Spleen (tissue), 11 donors: ENCODE data around the gene LRP1B. TPM values are rescaled to one million over a fixed set of nuclear protein-coding genes. Genes with fewer than 3 reads are reported as not detected.

Experiments
- DNase-seq: peaks from one replicate; pipeline ENCODE4 v3.0.0-alpha.2; 2020
- H3K27ac ChIP-seq, 8 donors: fragments of 200-600 bp; sonication (generic) in 7 of 8; 1 replicate in 4 of 8; 2 replicates in 4 of 8; pipeline versions ENCODE4 v1.5.0 to v1.8.0; 2016 to 2021; ENCODE audit warnings: inconsistent platforms in 4 of 8, mild to moderate bottlenecking in 4 of 8, moderate library complexity in 1 of 8
- H3K27me3 ChIP-seq, 7 donors: fragments of 200-600 bp; sonication (generic) in 6 of 7; replicated peaks in 1 of 7; 1 replicate in 4 of 7; 2 replicates in 3 of 7; pipeline versions ENCODE4 v1.5.0 to v1.8.0; 2016 to 2021; ENCODE audit warnings: inconsistent platforms in 3 of 7, mild to moderate bottlenecking in 1 of 7
- H3K36me3 ChIP-seq, 6 donors: fragments of 200-600 bp; sonication (generic) in 5 of 6; 1 replicate in 4 of 6; 2 replicates in 2 of 6; pipeline versions ENCODE4 v1.5.0 to v1.8.0; 2016 to 2021; ENCODE audit warnings: inconsistent platforms in 2 of 6
- H3K4me1 ChIP-seq, 6 donors: fragments of 200-600 bp; sonication (generic) in 5 of 6; 1 replicate in 3 of 6; 2 replicates in 3 of 6; pipeline versions ENCODE4 v1.5.0 to v1.8.0; 2016 to 2021; ENCODE audit warnings: inconsistent platforms in 3 of 6
- H3K4me3 ChIP-seq, 8 donors: fragments of 200-600 bp; sonication (generic) in 7 of 8; 1 replicate in 4 of 8; 2 replicates in 4 of 8; pipeline versions ENCODE4 v1.5.0 to v1.8.0; 2016 to 2021; ENCODE audit warnings: inconsistent platforms in 4 of 8, mild to moderate bottlenecking in 4 of 8, moderate library complexity in 2 of 8
- H3K9me3 ChIP-seq, 8 donors: fragments of 200-600 bp; sonication (generic) in 7 of 8; 1 replicate in 4 of 8; 2 replicates in 4 of 8; pipeline versions ENCODE4 v1.5.0 to v1.8.0; 2016 to 2021; ENCODE audit warnings: inconsistent platforms in 4 of 8
- POLR2A ChIP-seq, 3 donors: fragments of 450-650 bp; IDR thresholded peaks; one replicate each; pipeline ENCODE4 v1.5.1; 2017; ENCODE audit warnings: antibody characterized with exemption in 3 of 3, mild to moderate bottlenecking in 1 of 3
- POLR2AphosphoS5 ChIP-seq, 3 donors: sonication (generic); formaldehyde crosslinking; IDR thresholded peaks; one replicate each; pipeline ENCODE4 v1.5.1; 2017; ENCODE audit warnings: antibody characterized with exemption in 3 of 3
- WGBS, 5 donors: extraction: QIAGEN DNeasy Blood & Tissue Kit in 3 of 5; methylation state at CpG; one replicate each; pipeline versions ENCODE4 v1.1.5 to v1.1.7; 2013 to 2018; 5-methylcytosine and 5-hydroxymethylcytosine counted together
- intact Hi-C: fragments of 100-400 bp; cut with DNase I; formaldehyde crosslinking; loops from one replicate; pipeline ENCODE4 v1.15.0; 2023; ENCODE audit warnings: low total_unique reads
- polyA plus RNA-seq, 3 donors: library from polyadenylated mRNA; stranded (reverse); fragments of 200-250 nt; gene quantifications; one replicate each; pipeline ENCODE4 v1.2.1, GENCODE V29; 2013
- total RNA-seq, 7 donors: library from RNA; depleted of rRNA in 3 of 7; stranded (reverse); fragments of >200 nt in 3 of 7; fragmentation: NEBNext Ultra II Directional in 4 of 7; extraction: Animal tissue kit (Norgen Biotek cat#: 25700) in 4 of 7; gene quantifications; one replicate each; pipeline versions ENCODE4 v1.1.0 to v1.2.1, GENCODE V29; 2016 to 2021
- TF ChIP-seq, protein P1 (sequence below), 11 experiments: fragments of 200-600 bp in 7 of 11; fragments of 450-650 bp in 4 of 11; sonication (generic) in 4 of 11; IDR thresholded peaks in 8 of 11; conservative IDR thresholded peaks in 3 of 11; 1 replicate in 7 of 11; 2 replicates in 4 of 11; pipeline versions ENCODE4 v1.4.0 to v1.8.0; 2016 to 2021; ENCODE audit warnings: antibody characterized with exemption in 11 of 11, inconsistent platforms in 4 of 11, mild to moderate bottlenecking in 1 of 11
- donor health status: healthy with polysubstance abuse.
- donor health status: DM: no; HTN: no; CAD: no; lungs with moderate emphysema.
- donor health status: DM: no; HTN: no; CAD: no.
- donor health status: Bipolar disorder and iron deficiency.
- donor health status: healthy.
- donor health status: DM: no; HTN: no; CAD: no.
- donor health status: DM: yes; HTN: yes; CAD: no.

The LRP1B gene
- total and polyA plus RNA-seq, 10 donors, result 0.02 to 0.85 (median 0.08) TPM; not detected in 2

DNA sequence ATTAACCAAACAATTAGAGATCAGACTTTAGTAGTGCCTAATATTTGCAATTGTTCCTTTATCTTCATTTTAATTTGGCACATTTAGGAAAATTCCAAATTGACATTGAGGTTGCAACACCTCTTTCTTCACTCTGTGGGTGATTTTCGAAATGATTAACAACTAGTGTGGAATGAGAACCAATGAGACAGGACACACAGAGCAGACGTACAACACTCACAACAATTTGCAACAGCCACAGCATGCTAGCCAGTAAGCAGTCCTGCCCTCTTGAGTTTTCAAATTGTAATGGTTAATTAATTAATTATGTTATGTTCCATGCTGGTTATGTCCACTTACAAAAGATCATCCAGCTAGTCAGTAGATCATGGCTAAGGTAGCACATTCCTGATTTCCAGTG lies 339.3 kb downstream of the LRP1B start:
- TF ChIP-seq POLR2A (IDR thresholded peaks at IDR 0.05) (no peak), POLR2AphosphoS5 (IDR thresholded peaks at IDR 0.05) (no peak)
- TF ChIP-seq, protein P1, sequence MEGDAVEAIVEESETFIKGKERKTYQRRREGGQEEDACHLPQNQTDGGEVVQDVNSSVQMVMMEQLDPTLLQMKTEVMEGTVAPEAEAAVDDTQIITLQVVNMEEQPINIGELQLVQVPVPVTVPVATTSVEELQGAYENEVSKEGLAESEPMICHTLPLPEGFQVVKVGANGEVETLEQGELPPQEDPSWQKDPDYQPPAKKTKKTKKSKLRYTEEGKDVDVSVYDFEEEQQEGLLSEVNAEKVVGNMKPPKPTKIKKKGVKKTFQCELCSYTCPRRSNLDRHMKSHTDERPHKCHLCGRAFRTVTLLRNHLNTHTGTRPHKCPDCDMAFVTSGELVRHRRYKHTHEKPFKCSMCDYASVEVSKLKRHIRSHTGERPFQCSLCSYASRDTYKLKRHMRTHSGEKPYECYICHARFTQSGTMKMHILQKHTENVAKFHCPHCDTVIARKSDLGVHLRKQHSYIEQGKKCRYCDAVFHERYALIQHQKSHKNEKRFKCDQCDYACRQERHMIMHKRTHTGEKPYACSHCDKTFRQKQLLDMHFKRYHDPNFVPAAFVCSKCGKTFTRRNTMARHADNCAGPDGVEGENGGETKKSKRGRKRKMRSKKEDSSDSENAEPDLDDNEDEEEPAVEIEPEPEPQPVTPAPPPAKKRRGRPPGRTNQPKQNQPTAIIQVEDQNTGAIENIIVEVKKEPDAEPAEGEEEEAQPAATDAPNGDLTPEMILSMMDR (IDR thresholded peaks at IDR 0.05 in 8 of 11, conservative IDR thresholded peaks at IDR 0.05 in 3 of 11), result no peak
- intact Hi-C loops, result no loop called here
- WGBS, 5 donors, result 64 to 81% (median 71%) methylated on average over 2 of the region's 2 CpGs

DNA sequence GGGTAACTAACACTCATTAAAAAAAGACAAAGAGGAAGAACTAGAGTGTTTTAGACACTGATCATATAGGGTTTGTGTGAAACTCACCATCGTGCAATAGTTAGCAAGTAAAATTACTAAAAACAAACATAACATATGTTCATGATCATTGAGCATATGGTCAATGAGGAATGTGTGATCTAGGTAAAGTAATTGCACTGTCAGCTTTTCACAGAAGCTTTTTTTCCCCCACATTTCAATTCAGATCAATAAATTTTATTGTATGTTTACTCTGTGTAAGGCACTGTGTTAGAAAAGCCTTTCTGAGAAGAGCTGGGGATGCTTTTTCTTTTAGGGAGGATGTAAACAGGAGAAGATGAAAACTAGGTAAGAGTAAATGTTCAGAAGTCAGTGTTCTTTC lies 348.2 kb downstream of the LRP1B start:
- TF ChIP-seq, protein P1 (IDR thresholded peaks at IDR 0.05 in 8 of 11, conservative IDR thresholded peaks at IDR 0.05 in 3 of 11), result no peak
- no peak for TF ChIP-seq POLR2AphosphoS5 (IDR thresholded peaks at IDR 0.05)
- TF ChIP-seq POLR2A (IDR thresholded peaks at IDR 0.05), result no peak
- intact Hi-C loops, result no loop called here
- 51 to 72% (median 69%) methylated on average over 1 of the region's 1 CpG for WGBS, 5 donors

More for the DNA sequence above, 339.3 kb downstream of the LRP1B start:
- H3K27ac ChIP-seq, result no peak overlapping the region
- H3K4me3 ChIP-seq, result no peak overlapping the region
- H3K27me3 ChIP-seq, result no peaks in the 10 kb centered on the region
- no peaks in the 10 kb centered on the region for H3K36me3 ChIP-seq
- no peaks in the 10 kb centered on the region for H3K4me1 ChIP-seq
- no peaks in the 10 kb centered on the region for H3K9me3 ChIP-seq
- no peak for DNase-seq

GRCh38 chr2:141778315-141778835 lies 352.4 kb downstream of the LRP1B start:
- intact Hi-C loops, result no loop called here
- no peaks in the 10 kb centered on the region for H3K4me1 ChIP-seq
- no peak overlapping the region for H3K4me3 ChIP-seq
- H3K36me3 ChIP-seq, result no peaks in the 10 kb centered on the region
- 24 to 39% (median 37%) methylated on average over 2 of the region's 2 CpGs for WGBS, 5 donors
- no peak for DNase-seq
- H3K27ac ChIP-seq, result no peak overlapping the region
- no peaks in the 10 kb centered on the region for H3K27me3 ChIP-seq
- H3K9me3 ChIP-seq, result no peaks in the 10 kb centered on the region
- TF ChIP-seq, protein P1 (IDR thresholded peaks at IDR 0.05 in 8 of 11, conservative IDR thresholded peaks at IDR 0.05 in 3 of 11), result no peak
- TF ChIP-seq POLR2AphosphoS5 (IDR thresholded peaks at IDR 0.05) (no peak), POLR2A (IDR thresholded peaks at IDR 0.05) (no peak)

More for the DNA sequence above, 348.2 kb downstream of the LRP1B start:
- H3K27me3 ChIP-seq, result no peaks in the 10 kb centered on the region
- H3K4me3 ChIP-seq, result no peak overlapping the region
- H3K9me3 ChIP-seq, result no peaks in the 10 kb centered on the region
- no peak for DNase-seq
- H3K4me1 ChIP-seq, result no peaks in the 10 kb centered on the region
- H3K27ac ChIP-seq, result no peak overlapping the region
- no peaks in the 10 kb centered on the region for H3K36me3 ChIP-seq

DNA sequence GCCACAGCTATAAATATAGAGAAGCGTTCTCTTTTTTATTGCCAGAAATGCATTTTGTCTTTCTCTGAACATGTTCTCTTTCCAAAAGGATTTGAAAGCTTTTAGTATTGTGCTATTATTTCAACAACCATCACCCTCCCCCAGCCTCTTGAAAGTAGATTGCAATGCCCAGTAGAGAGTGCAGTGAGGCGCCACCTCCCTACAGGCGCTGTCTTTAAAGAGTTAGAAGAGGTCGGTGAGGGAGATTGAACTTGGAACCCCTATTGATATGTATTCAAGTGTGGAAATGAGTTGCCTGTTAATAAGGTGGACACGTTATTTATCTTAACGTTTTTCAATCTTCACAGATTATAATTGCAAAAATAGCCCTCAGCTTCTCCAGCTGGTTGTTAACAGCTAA lies 360.3 kb downstream of the LRP1B start:
- Histone ChIP-seq H3K4me3 (no peak overlapping the region), H3K36me3 (no peaks in the 10 kb centered on the region), H3K27me3 (no peaks in the 10 kb centered on the region), H3K9me3 (no peaks in the 10 kb centered on the region), H3K4me1 (no peaks in the 10 kb centered on the region), H3K27ac (no peak overlapping the region)
- 70 to 75% (median 72%) methylated on average over 6 of the region's 6 CpGs for WGBS, 5 donors
- no peak for DNase-seq
- intact Hi-C loops, result no loop called here
- TF ChIP-seq, protein P1 (IDR thresholded peaks at IDR 0.05 in 8 of 11, conservative IDR thresholded peaks at IDR 0.05 in 3 of 11), result no peak
- TF ChIP-seq POLR2A (IDR thresholded peaks at IDR 0.05) (no peak), POLR2AphosphoS5 (IDR thresholded peaks at IDR 0.05) (no peak)
